Activated CD4-positive, alpha-beta T cell treated with anti-CD3 and anti-CD28 coated beads, Interleukin-2, amount 50 U/mL, for 4 hours (primary cell): ENCODE measurements around the gene CHMP2A.
"Not testable (repeated sequence)": the region's sequence is repeated elsewhere in the genome, so short reads cannot be mapped to it uniquely, and the experiment has no call there.

ENCODE experiments used
- DNase-seq, 2 experiments: peaks; one replicate each; pipeline ENCODE4 v3.0.0-alpha.2; 2020

The CHMP2A gene

DNA sequence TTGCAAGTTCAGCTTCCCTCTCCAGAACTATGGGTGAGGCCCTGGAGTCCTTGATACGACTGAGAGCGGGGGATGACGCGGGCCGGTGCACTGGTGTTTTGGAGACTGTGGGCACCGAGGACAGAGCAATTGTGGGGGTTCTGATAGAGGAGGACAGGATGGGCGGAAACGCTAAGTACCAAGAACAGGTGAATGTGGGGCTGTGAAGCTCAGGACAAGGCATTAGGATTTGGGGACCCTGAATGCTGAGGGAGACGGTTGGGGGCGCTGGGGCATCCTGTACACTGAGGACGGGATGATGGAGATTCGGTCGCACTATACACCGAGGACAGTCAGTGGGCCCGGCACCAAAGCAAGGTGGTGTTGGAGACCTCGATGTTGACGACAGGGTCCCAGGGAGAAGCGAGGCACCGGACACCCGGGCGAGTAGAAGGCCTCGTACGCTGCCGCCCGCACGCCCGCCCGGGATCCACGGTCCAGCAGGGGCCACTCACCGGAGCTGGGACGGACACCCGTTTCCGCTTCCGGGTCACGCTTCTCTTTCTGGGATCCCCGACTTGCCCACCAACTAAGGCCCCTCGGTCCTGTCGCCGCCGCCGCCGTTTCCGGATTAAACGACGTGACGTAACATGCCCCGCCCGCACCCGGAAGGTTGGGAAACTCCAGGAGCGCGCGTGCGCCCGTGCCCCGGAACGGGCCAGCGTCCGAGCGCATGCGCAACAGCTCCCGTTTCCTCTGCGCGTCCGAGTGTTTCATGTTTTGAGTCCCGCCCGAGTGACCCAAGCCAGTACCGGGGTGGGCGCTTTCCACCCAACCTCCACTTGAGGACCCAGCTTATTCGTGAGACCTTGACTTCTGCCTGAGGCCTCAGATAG is at the start of gene CHMP2A:
Gene CHMP2A (minus strand): TSS at position 612 of the 875 bp plus-strand sequence. CDS start 893 bp downstream, outside the sequence.
- peak; percentile 96 for DNase-seq

DNA sequence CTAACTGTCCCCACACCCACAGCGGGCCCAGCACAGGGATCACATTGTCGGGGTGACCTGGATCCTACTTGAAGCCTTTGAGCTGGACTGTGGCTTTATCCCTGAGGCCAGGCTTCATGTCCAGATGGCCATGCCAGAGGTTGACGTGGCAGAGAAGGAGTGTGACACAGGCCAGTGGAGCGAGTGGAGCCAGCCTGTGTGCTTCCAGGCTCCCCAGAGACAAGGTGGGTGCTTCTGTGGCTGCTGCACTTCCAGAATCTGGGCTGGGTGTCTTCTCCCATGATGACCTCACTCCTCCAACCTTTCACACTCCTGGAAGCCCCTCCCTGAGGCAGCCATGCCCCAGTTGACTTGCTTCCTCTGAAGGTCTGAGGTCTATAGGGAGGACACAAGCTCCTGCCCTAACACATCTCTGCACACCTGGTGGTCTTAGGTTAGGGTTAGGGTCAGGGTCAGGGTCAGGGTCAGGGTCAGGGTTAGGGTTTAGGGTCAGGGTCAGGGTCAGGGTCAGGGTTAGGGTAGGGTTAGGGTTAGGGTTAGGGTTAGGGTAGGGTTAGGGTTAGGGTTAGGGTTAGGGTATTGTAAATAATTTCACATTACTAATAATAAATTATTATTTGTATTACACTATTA is 31.3 kb upstream of the CHMP2A start:
- DNase-seq = no peak

DNA sequence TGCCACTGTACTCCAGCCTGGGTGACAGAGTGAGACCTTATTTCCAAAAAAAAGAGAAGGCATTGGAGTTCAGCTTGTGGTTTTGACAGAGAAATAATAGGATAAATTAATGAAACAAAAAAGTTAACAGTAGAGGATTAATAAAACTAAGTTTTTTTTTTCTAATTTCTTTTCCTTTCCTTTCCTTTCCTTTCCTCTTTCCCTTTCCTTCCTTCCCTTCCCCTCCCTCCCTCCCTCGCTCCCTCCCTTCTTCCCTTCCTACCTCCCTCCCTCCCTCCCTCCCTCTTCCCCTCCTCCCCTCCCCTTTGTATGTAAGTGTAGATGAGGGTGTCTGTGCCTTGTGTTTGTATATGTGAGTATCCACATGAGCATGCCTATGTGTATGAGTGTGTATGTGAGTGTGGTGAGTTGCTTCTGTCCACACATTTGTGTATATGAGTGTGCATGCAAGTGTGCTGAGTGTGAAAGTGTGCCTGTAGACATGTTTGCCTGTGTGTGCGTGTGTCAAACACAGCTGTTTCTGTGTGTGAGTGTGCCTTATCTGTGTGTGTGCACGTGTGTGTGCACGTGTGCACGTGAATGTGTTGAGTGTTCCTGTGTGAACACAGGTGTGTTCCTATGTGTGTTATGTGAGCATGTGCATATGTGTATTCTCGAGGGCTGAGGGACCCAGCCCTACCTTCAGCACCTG is 30.7 kb upstream of the CHMP2A start:
- DNase-seq = no peak

DNA sequence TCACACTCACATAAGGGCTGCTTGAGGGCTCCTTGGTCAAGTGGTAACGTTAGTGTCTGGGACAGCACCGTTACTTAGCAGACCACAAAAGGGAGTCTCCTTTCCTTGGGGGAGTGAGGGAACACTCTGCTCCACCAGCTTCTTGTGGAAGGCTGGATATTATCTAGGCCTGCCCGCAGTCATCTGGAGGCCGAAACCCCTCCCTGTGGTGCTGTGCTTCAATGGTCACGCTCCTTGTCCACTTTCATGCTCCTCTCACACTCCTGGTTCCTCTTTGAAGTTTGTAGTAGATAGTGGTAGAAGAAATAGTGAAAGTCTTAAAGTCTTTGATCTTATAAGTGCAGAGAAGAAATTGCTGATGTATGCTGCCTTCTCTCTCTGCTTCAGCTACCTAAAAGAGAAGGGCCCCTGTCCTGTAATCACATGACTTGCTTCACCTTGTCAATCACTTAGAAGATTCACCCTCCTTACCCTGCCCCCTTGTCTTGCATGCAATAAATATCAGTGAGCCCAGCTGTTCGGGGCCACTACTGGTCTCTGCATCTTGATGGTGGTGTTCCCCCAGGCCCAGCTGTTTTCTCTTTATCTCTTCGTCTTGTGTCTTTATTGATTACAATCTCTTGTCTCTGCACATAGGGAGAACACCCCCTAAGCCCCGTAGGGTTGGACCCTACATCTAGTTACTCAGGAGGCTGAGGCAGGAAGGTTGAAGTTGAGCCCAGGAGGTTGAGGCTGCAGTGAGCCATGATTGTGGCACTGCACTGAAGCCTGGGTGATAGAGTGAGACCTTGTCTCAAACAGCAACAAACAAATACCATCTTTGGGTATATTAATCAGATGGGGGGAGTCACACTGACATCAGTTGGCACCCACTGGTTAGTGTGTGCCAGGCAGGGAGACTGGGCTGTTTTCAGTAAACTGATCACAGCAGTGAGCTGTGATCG is 29.9 kb upstream of the CHMP2A start:
- DNase-seq = no peak

DNA sequence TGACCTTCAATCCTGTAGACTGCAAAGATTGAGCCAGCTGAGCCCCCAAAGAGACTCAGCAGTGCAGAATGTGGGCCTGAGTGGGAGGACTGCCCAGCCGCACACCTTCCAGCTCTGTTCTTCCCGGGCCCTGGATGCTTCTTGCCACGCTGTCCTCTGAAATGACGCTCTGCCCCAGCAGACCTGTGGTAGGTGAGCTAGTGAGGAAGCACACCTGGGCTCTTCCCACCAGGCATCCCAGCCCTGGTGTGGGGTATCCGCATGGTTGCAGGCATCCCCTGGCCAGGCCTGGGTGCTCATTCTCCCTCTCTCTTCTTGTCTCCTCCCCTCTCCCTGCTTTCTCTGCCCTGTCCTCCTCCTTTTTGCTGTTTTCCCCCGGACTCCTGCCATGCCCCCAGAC is 28.1 kb upstream of the CHMP2A start:
- DNase-seq = no peak

DNA sequence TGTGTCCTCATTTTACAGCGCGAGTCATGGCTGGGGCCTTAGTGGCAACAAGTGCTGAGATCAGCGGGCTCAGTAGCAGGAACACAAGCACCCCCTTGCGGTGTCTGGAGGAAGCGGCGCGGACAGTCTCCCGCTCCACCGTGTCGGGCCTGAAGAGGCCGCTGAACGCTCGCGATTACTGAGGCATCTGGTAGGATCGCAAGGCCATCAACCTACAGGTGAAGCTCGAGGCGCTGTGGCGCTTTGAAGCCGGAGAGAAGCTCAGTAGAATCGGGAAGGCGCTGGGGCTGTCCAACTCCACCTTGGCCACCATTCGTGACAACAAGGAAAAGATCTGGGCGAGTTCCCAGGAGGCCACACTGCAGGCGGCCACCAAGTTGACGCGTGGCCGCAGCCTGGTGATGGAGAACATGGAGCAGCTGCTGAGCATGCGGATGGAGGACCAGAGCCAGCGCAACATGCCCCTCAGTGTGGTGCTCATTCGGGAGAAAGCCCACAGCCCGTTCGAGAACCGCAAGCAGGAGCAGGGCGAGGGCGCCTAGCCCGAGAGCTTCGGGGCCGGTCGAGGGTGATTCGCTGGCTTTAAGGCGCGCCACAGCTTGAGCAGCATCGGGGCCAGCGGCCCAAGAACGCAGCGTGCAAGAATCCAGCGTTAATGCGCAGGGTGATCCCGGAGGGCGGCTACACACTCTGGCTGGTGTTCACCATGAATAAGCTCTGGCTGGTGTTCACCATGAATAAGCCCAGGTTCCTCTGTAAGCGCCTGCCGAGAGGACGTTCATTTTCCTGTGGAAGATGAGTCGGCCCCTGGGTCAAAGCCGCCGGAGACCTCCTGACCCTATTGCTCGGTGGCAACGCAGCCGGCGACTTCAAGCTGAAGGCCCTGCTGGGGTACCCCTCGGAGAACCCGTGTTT is 26.6 kb upstream of the CHMP2A start:
- peak; percentile 88 to 91 for DNase-seq

DNA sequence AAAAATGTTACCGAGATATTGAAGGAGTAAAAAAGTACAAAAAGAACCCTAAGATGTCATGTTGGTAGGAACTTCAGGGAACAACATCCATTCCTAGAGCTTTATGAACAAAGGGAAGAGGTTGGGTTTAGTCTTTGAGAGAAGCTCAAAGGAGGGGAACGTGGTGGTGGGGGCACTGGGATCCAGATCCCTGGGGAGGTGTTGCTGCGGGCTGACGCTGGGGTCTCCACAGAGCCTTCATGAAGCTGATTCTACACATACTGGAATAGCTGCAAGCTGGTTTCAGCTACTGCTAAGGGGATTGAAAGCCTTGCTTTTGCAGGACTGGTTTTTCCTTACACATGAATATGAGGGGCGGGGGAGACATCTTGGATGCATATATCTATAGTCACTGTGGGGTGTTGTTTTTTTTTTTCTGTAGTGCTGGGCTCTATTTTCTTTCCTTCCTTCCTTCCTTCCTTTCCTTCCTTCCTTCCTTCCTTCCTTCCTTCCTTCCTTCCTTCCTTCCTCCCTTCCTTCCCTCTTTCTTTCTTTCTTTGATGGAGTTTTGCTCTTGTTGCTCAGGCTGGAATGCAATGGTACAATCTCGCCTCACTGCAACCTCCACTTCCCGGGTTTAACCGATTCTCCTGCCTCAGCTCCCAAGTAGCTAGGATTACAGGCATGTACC is 24.7 kb upstream of the CHMP2A start:
- no peak for DNase-seq

DNA sequence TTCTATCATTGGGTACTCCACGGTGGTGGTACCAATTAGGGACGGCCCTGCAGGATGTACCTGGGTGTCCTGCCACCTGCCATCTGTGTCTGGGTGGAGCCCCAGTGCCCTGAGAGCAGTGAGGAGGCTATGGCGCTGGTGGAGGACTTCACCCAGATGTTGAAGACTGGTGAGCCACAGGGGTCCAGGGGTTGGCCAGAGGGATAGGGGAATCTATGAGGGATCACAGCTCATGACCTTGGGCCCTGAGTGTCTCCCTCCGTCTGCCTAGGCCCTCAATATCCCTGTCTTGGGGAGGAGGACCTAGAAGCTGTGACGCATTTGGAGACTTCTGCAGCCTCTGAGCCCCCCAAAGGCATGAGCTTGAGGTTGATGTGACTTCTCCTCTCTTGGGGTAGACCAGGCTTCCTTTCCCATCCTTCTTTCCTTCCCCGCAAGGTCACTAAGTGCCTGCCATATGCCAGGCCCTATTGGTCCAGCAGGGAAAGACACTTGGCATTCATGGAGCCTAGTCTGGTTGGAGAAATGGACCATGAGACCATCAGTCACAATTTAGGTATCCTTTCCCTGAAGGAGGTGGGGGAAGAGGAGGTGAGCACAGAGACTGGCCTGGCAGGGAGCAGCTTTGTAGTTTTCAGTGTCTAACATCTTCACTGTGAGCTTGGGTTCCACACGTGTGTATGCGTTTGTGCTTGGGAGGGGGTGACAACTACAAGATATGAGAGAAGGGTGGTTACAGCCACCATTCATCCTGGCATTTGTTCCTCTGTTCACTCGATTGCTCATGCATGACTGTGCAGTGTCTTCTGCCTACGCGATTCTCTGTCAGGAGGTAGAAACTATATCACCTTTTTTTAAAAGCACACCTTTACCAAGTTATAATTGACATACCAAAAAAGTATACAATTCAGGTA is 23.4 kb upstream of the CHMP2A start:
- DNase-seq = no peak

DNA sequence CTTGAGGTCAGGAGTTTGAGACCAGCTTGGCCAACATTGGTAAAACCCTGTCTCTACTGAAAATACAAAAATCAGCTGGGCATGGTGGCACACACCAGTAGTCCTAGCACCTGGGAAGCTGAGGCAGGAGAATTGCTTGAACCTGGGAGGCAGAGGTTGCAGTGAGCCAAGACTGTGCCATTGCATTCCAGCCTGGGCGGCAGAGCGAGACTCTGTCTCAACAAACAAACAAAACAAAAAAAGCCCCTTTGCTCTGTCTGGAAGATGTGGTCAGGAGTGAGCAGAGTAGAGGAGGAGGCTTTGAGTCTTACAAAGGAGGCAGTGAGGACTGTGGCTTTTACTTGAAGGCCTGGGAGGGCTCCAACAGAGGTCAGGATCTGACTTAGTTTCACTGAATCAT is 22.7 kb upstream of the CHMP2A start:
- not testable (repeated sequence) for DNase-seq

DNA sequence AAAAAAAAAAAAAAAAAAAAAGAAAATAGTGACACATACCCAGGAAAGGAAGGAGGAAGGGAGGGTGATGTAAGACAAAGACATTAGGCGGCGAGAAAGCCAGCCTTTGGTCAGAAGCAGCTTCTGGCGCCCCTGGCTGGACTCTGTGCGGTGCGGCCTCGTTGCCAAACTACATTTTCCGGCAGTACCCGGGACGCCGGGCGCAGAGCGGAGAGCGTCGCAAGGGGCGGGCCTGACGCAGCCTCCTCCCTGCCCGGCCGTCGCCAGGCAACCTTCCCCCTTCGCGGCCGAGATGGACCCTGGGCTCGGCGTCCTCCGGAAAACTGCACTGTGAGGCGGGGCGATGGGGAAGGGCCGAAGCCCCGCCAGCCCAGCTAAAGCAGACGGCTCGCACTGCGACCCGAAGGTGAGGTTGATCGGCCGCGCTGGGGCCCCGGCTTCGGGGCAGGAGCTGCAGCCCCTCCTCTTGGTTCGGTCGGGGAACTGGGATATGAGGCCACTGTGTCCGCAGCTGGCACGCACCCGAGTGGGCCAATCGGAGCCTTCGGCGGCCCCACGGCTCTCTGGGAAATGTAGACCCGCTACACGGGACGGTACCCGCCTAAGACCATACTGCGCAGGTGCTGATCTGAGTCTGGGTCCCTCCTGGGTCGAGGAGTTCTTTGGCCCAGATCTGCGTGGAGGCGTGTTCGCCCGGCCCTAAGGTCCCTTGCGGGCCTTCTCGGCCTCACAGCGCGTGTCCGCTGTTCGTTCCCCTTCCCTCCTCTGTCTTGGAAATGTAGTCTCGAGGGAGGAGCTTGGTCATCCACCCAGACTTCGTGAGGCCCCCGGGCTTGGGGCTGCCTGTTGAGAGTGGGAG is 20.5 kb upstream of the CHMP2A start:
- peak; percentile 58 to 64 for DNase-seq

DNA sequence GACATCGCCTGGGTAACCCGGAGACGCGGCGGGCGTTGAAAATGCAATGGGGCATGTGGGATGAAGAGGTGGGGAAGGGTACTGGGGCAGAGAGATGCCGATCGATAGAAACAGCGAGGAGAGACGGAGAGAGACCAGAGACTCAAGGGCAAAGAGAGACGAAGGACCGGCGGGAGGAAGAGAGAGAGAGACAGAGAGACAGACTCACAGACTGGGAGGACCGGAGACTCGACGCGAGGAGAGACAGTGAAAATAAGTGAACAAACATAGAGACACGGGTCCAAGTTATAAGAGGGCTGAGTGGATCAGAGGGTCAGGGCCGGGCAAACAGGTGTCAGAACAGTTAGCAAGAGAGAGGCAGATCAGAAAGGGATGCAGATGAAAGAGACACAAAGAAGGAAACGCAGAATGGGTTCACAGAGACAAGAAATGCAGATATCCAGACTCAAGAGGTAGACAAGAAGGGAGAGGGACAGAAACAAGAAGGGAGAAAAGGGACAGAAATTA is 18.8 kb upstream of the CHMP2A start:
- no peak for DNase-seq

DNA sequence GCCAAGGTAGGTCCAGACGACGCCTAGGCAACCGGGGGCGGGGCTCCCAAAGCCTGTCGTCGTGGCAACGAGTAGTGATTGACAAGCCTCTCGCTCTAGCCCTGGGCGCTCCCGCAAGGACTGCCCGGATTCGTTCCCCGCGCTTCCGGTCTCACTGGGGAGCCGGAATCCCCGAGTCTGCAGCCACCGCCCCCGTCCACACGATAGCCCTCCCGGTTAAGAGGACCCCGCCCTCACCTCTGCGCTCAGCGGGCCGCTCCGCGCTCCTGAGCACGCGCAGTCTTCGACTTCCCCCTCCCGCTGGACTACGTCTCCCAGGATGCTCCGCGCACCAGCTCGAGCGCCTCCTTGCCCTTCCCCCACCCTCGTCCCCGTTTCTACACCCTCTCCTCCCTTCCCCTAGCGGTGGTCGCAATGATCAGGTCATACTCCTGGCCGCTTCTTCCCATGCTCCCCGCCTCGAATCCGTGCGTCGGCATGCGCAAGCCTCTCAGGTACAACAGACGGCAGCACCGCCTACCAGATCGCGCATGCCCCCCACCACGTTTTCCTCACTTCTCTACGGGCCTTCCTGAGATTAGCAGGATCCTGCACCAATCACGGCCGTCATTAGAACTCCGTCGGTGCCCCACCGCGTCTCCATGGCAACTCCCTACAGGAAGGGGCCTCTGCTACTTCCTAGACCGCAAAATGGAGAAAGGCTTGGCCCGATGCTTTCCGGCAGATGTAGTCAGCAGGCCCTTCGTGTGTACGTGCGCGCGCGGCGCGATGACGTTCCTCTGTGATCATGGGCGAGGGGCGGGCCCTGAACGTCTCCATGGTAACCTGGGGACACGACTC is 18.1 kb upstream of the CHMP2A start, which contains the start of gene MZF1:
Gene MZF1 (minus strand): TSS at position 518 of the 840 bp plus-strand sequence. CDS start 1,946 bp downstream, outside the sequence.
- DNase-seq = peak; percentile 100

DNA sequence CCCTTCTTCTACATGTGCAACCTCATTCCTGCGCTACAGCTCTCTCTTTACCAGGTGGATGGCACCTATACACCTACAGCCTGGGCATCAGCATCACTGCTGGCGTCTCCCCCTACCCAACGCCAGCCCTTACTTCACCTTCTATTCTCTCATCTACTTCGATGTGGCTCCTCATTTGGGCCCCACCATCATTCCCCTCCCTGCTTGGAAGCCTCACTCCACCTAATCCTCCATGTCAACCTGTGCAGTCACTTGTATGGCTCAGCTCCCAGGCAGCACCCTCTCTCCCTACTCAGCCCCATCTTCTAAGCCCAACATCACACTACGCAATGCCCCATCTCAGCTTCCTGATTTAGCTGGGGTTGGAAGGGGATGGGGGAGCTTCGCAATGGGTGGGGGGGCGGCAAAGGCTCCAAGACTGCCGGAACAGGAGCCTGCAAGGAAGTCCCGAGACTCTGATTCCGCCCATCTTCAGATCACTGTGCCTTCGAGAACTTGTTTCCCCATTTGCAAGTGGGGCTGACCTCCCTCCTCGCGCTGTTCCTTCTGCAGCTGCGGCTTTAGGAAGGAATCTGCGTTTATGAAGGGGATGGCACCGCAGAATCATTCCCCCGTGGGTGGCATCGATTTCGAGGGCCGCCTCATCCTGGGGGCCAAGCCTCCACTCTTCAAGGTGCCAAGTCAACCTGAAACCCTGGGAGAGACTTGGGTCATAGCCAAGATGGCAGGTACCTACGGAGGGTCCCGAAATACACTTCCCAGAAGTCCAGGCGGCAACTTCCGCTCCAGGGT is 17.3 kb upstream of the CHMP2A start:
- DNase-seq = no peak

DNA sequence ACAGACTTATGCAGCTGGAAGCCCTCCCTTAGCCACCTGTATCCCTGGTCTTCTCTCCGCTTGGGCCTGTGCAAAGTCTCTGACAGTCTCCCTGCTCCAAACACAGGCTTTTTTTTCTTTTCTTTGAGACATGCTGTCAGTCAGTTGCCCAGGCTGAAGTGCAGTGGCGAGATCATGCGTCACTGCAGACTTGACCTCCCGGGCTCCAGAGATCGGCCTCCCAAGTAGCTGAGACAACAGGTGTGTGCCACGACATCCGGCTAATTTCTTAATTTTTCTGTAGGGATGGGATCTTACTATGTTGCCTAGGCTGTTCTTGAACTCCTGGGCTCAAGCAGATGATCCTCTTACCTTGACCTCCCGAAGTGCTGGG is 16.7 kb upstream of the CHMP2A start:
- no peak for DNase-seq

DNA sequence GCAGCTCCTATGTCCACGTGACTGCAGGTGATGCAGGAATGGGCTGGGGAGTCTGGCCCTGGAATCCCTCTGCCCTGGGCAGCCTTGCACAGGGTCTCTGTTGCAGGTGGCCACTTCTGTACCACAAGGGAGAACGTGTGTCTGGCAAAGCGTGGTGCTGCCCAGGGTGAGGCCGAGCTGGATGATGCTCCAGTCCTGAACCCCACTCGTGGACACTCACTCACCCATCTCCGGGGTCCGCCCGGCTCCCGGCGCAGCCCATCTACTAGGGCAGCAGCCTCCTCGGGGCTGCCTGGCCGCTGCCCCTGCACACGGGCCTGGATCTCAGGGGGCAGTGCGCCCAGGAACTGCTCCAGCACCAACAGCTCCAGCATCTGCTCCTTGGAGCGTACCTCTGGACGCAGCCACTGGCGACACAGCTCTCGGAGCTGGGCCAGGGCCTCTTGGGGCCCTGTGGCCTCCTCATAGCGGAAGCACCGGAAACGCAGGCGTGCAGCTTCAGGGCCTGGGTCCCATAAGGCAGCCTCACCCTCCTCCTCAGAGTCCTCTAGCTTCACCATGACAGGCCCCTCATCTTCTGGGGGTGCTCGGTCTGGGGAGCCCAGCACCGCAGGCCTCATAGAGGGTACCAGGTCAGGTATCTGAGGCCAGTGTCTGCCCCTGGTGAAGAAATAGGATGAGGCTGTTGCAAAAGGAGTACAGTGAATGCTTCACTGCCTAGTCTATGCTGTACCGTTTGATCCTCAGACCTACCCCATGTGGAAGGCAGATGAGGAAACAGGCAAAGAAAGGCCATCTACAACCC is 16.1 kb upstream of the CHMP2A start:
- no peak for DNase-seq
